Esophagus (tissue), 2 donors: Measurements from ENCODE around the gene TRIM28. TPM values are rescaled to one million over a fixed set of nuclear protein-coding genes. Genes with fewer than 3 reads are reported as not detected.

Experiments used
- H3K27ac ChIP-seq, 2 donors: one replicate each; pipeline ENCODE4 v1.5.1; 2013; ENCODE audit warnings: low read depth in 2 of 2, mild to moderate bottlenecking in 2 of 2, inconsistent platforms in 1 of 2, low read length in 1 of 2, moderate library complexity in 1 of 2
- H3K27me3 ChIP-seq, 2 donors: one replicate each; pipeline ENCODE4 v1.6.1; 2013; ENCODE audit warnings: low read length in 2 of 2, control low read depth in 1 of 2, mild to moderate bottlenecking in 1 of 2; ENCODE audit not compliant: insufficient read depth in 2 of 2, control insufficient read depth in 1 of 2
- H3K36me3 ChIP-seq, 2 donors: one replicate each; pipeline ENCODE4 v1.6.1; 2013; ENCODE audit warnings: low read length in 1 of 2; ENCODE audit not compliant: control insufficient read depth in 2 of 2, insufficient read depth in 2 of 2
- H3K4me1 ChIP-seq, 2 donors: one replicate each; pipeline ENCODE4 v1.6.1; 2013; ENCODE audit warnings: low read length in 1 of 2; ENCODE audit not compliant: control insufficient read depth in 2 of 2, insufficient read depth in 2 of 2
- H3K4me3 ChIP-seq, 2 donors: one replicate each; pipeline ENCODE4 v1.5.1; 2013; ENCODE audit warnings: low read length in 2 of 2, mild to moderate bottlenecking in 2 of 2, low read depth in 1 of 2, moderate library complexity in 1 of 2
- H3K9me3 ChIP-seq, 2 donors: one replicate each; pipeline ENCODE4 v1.6.1; 2013; ENCODE audit warnings: mild to moderate bottlenecking in 2 of 2, low read depth in 1 of 2, low read length in 1 of 2, moderate library complexity in 1 of 2; ENCODE audit not compliant: control insufficient read depth in 2 of 2, insufficient read depth in 1 of 2
- WGBS, 2 donors: extraction: QIAGEN DNeasy Blood & Tissue Kit; methylation state at CpG; one replicate each; pipeline ENCODE4 v1.1.7; 2013; 5-methylcytosine and 5-hydroxymethylcytosine counted together
- polyA plus RNA-seq, 2 donors: library from polyadenylated mRNA; stranded (reverse); fragments of 200-250 nt; gene quantifications; one replicate each; pipeline ENCODE4 v1.2.3, GENCODE V29; 2013
- donor health status: healthy with polysubstance abuse.
- donor health status: Bipolar disorder and iron deficiency.

The TRIM28 gene
- polyA plus RNA-seq, 2 donors: 159 to 175 TPM

DNA sequence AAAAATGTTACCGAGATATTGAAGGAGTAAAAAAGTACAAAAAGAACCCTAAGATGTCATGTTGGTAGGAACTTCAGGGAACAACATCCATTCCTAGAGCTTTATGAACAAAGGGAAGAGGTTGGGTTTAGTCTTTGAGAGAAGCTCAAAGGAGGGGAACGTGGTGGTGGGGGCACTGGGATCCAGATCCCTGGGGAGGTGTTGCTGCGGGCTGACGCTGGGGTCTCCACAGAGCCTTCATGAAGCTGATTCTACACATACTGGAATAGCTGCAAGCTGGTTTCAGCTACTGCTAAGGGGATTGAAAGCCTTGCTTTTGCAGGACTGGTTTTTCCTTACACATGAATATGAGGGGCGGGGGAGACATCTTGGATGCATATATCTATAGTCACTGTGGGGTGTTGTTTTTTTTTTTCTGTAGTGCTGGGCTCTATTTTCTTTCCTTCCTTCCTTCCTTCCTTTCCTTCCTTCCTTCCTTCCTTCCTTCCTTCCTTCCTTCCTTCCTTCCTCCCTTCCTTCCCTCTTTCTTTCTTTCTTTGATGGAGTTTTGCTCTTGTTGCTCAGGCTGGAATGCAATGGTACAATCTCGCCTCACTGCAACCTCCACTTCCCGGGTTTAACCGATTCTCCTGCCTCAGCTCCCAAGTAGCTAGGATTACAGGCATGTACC lies 35.7 kb downstream of the TRIM28 start:
- H3K27me3 ChIP-seq: no peaks in the 10 kb centered on the region
- 93 to 95% methylated on average over 8 of the region's 8 CpGs for WGBS, 2 donors
- no peak overlapping the region for H3K27ac ChIP-seq
- no peaks in the 10 kb centered on the region for H3K9me3 ChIP-seq
- peaks cover 0 to 4% of the 10 kb centered on the region in 2 donors for H3K4me1 ChIP-seq
- H3K36me3 ChIP-seq: peaks cover 0 to 12% of the 10 kb centered on the region in 2 donors
- no peak overlapping the region for H3K4me3 ChIP-seq

DNA sequence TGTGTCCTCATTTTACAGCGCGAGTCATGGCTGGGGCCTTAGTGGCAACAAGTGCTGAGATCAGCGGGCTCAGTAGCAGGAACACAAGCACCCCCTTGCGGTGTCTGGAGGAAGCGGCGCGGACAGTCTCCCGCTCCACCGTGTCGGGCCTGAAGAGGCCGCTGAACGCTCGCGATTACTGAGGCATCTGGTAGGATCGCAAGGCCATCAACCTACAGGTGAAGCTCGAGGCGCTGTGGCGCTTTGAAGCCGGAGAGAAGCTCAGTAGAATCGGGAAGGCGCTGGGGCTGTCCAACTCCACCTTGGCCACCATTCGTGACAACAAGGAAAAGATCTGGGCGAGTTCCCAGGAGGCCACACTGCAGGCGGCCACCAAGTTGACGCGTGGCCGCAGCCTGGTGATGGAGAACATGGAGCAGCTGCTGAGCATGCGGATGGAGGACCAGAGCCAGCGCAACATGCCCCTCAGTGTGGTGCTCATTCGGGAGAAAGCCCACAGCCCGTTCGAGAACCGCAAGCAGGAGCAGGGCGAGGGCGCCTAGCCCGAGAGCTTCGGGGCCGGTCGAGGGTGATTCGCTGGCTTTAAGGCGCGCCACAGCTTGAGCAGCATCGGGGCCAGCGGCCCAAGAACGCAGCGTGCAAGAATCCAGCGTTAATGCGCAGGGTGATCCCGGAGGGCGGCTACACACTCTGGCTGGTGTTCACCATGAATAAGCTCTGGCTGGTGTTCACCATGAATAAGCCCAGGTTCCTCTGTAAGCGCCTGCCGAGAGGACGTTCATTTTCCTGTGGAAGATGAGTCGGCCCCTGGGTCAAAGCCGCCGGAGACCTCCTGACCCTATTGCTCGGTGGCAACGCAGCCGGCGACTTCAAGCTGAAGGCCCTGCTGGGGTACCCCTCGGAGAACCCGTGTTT lies 37.6 kb downstream of the TRIM28 start:
- H3K4me1 ChIP-seq: peaks cover 0 to 2% of the 10 kb centered on the region in 2 donors
- no peaks in the 10 kb centered on the region for H3K27me3 ChIP-seq
- H3K4me3 ChIP-seq: no peak overlapping the region
- no peaks in the 10 kb centered on the region for H3K9me3 ChIP-seq
- WGBS, 2 donors: 75 to 80% methylated on average over 62 of the region's 62 CpGs
- H3K36me3 ChIP-seq: peaks cover 0 to 12% of the 10 kb centered on the region in 2 donors
- peak overlapping the region in 1 of 2 donors; percentile 50 for H3K27ac ChIP-seq

DNA sequence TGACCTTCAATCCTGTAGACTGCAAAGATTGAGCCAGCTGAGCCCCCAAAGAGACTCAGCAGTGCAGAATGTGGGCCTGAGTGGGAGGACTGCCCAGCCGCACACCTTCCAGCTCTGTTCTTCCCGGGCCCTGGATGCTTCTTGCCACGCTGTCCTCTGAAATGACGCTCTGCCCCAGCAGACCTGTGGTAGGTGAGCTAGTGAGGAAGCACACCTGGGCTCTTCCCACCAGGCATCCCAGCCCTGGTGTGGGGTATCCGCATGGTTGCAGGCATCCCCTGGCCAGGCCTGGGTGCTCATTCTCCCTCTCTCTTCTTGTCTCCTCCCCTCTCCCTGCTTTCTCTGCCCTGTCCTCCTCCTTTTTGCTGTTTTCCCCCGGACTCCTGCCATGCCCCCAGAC lies 39.1 kb downstream of the TRIM28 start:
- peaks cover 0 to 2% of the 10 kb centered on the region in 2 donors for H3K4me1 ChIP-seq
- WGBS, 2 donors: 92 to 96% methylated on average over 6 of the region's 6 CpGs
- H3K9me3 ChIP-seq: no peaks in the 10 kb centered on the region
- no peak overlapping the region for H3K27ac ChIP-seq
- peaks cover 0 to 10% of the 10 kb centered on the region in 2 donors for H3K36me3 ChIP-seq
- no peaks in the 10 kb centered on the region for H3K27me3 ChIP-seq
- H3K4me3 ChIP-seq: no peak overlapping the region

DNA sequence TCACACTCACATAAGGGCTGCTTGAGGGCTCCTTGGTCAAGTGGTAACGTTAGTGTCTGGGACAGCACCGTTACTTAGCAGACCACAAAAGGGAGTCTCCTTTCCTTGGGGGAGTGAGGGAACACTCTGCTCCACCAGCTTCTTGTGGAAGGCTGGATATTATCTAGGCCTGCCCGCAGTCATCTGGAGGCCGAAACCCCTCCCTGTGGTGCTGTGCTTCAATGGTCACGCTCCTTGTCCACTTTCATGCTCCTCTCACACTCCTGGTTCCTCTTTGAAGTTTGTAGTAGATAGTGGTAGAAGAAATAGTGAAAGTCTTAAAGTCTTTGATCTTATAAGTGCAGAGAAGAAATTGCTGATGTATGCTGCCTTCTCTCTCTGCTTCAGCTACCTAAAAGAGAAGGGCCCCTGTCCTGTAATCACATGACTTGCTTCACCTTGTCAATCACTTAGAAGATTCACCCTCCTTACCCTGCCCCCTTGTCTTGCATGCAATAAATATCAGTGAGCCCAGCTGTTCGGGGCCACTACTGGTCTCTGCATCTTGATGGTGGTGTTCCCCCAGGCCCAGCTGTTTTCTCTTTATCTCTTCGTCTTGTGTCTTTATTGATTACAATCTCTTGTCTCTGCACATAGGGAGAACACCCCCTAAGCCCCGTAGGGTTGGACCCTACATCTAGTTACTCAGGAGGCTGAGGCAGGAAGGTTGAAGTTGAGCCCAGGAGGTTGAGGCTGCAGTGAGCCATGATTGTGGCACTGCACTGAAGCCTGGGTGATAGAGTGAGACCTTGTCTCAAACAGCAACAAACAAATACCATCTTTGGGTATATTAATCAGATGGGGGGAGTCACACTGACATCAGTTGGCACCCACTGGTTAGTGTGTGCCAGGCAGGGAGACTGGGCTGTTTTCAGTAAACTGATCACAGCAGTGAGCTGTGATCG lies 40.9 kb downstream of the TRIM28 start:
- Histone ChIP-seq H3K27me3 (no peaks in the 10 kb centered on the region), H3K36me3 (peaks cover 0 to 10% of the 10 kb centered on the region in 2 donors), H3K9me3 (no peaks in the 10 kb centered on the region), H3K27ac (no peak overlapping the region), H3K4me3 (no peak overlapping the region), H3K4me1 (peaks cover 0 to 2% of the 10 kb centered on the region in 2 donors)
- WGBS, 2 donors: 90 to 92% methylated on average over 9 of the region's 9 CpGs

DNA sequence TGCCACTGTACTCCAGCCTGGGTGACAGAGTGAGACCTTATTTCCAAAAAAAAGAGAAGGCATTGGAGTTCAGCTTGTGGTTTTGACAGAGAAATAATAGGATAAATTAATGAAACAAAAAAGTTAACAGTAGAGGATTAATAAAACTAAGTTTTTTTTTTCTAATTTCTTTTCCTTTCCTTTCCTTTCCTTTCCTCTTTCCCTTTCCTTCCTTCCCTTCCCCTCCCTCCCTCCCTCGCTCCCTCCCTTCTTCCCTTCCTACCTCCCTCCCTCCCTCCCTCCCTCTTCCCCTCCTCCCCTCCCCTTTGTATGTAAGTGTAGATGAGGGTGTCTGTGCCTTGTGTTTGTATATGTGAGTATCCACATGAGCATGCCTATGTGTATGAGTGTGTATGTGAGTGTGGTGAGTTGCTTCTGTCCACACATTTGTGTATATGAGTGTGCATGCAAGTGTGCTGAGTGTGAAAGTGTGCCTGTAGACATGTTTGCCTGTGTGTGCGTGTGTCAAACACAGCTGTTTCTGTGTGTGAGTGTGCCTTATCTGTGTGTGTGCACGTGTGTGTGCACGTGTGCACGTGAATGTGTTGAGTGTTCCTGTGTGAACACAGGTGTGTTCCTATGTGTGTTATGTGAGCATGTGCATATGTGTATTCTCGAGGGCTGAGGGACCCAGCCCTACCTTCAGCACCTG lies 41.7 kb downstream of the TRIM28 start:
- Histone ChIP-seq H3K4me3 (no peak overlapping the region), H3K27ac (no peak overlapping the region), H3K9me3 (no peaks in the 10 kb centered on the region), H3K4me1 (peaks cover 0 to 2% of the 10 kb centered on the region in 2 donors), H3K36me3 (peaks cover 0 to 10% of the 10 kb centered on the region in 2 donors), H3K27me3 (no peaks in the 10 kb centered on the region)
- 85 to 88% methylated on average over 6 of the region's 6 CpGs for WGBS, 2 donors

DNA sequence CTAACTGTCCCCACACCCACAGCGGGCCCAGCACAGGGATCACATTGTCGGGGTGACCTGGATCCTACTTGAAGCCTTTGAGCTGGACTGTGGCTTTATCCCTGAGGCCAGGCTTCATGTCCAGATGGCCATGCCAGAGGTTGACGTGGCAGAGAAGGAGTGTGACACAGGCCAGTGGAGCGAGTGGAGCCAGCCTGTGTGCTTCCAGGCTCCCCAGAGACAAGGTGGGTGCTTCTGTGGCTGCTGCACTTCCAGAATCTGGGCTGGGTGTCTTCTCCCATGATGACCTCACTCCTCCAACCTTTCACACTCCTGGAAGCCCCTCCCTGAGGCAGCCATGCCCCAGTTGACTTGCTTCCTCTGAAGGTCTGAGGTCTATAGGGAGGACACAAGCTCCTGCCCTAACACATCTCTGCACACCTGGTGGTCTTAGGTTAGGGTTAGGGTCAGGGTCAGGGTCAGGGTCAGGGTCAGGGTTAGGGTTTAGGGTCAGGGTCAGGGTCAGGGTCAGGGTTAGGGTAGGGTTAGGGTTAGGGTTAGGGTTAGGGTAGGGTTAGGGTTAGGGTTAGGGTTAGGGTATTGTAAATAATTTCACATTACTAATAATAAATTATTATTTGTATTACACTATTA lies 42.4 kb downstream of the TRIM28 start:
- H3K27me3 ChIP-seq: no peaks in the 10 kb centered on the region
- peaks cover 0 to 2% of the 10 kb centered on the region in 2 donors for H3K4me1 ChIP-seq
- peaks cover 0 to 10% of the 10 kb centered on the region in 2 donors for H3K36me3 ChIP-seq
- WGBS, 2 donors: 94 to 95% methylated on average over 4 of the region's 4 CpGs
- no peak overlapping the region for H3K27ac ChIP-seq
- H3K4me3 ChIP-seq: no peak overlapping the region
- H3K9me3 ChIP-seq: no peaks in the 10 kb centered on the region

Other genes with a start within 250 kb of the TRIM28 start
- gene ERVK3-1, start 238.7 kb upstream of the TRIM28 start, polyA plus RNA-seq: 10 to 100 TPM; 15.2 to 23.1 TPM
- gene ZSCAN22, start 217.1 kb upstream of the TRIM28 start, polyA plus RNA-seq: 1 to 10 TPM in 1 of 2 donors, under 1 TPM in 1; 0.87 to 1.0 TPM
- 10 to 100 TPM in 1 of 2 donors, 1 to 10 TPM in 1; 5.4 to 10.6 TPM for gene A1BG, start 190.6 kb upstream of the TRIM28 start, polyA plus RNA-seq
- 1 to 10 TPM in 1 of 2 donors, under 1 TPM in 1; 0.96 to 2.2 TPM for gene ZNF497, start 181.3 kb upstream of the TRIM28 start, polyA plus RNA-seq
- 1 to 10 TPM; 2.5 to 2.8 TPM for gene ZNF837, start 163.0 kb upstream of the TRIM28 start, polyA plus RNA-seq
- gene RPS5, start 156.8 kb upstream of the TRIM28 start, polyA plus RNA-seq: 1,000 to 10,000 TPM in 1 of 2 donors, 100 to 1,000 TPM in 1; 725 to 1,912 TPM
- gene RNF225, start 148.4 kb upstream of the TRIM28 start, polyA plus RNA-seq: 1 to 10 TPM; 1.6 to 4.6 TPM
- 1 to 10 TPM; 3.9 to 8.9 TPM for gene ZNF584, start 135.4 kb upstream of the TRIM28 start, polyA plus RNA-seq
- gene ZNF132, start 103.9 kb upstream of the TRIM28 start, polyA plus RNA-seq: under 1 TPM; 0.83 to 0.89 TPM
- 1 to 10 TPM; 2.4 to 2.8 TPM for gene ZNF324B, start 92.4 kb upstream of the TRIM28 start, polyA plus RNA-seq
- 1 to 10 TPM; 5.1 to 5.6 TPM for gene ZNF324, start 77.0 kb upstream of the TRIM28 start, polyA plus RNA-seq
- gene ZNF446, start 67.7 kb upstream of the TRIM28 start, polyA plus RNA-seq: 1 to 10 TPM; 6.9 to 9.9 TPM
- gene SLC27A5, start 32.1 kb upstream of the TRIM28 start, polyA plus RNA-seq: 1 to 10 TPM; 7.0 to 7.2 TPM
- 1 to 10 TPM; 6.4 to 7.4 TPM for gene ZBTB45, start 24.3 kb upstream of the TRIM28 start, polyA plus RNA-seq
- 100 to 1,000 TPM; 174 to 262 TPM for gene CHMP2A, start 11.0 kb downstream of the TRIM28 start, polyA plus RNA-seq
- 10 to 100 TPM; 22.7 to 41.4 TPM for gene UBE2M, start 14.5 kb downstream of the TRIM28 start, polyA plus RNA-seq
- 10 to 100 TPM; 15.3 to 35.9 TPM for gene MZF1, start 29.3 kb downstream of the TRIM28 start, polyA plus RNA-seq